Forelimb muscle (tissue), 1 donor: ENCODE results near the gene KTI12. TPM values are rescaled to one million over a fixed set of nuclear protein-coding genes. Genes with fewer than 3 reads are reported as not detected.

Experiments
- DNase-seq: peaks from one replicate; pipeline ENCODE4 v3.0.0-alpha.2; 2013; ENCODE audit warnings: low read depth
- polyA plus RNA-seq: library from polyadenylated mRNA; unstranded; fragments of 120-200 nt; gene quantifications from one replicate; pipeline ENCODE4 v1.2.1, GENCODE V29; 2013; ENCODE audit not compliant: insufficient read length

Gene KTI12
- polyA plus RNA-seq, 1 donor, result 2.8 TPM

GRCh38 chr1:51988254-51988653 is 45.4 kb downstream of the KTI12 start:
- no peak for DNase-seq

DNA sequence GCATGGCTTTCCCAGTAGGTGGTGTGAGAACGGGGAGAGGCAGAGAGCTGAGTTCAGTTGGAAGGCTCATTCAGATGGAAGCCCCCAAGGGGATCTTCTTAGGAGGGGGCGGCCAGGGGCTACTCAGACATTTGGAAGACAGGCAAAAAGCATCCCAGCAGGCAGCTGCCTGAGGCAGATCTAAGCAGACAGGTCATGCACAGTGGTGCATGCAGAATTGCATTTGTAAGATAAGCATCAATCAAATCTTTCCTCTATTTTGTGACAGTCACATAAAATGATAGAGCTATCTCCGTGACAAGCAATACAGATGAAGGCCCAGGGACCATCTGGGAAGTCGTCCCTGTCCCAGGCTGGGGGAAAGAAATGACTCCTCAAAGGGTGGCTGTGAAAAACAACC is 46.9 kb downstream of the KTI12 start:
- no peak for DNase-seq

GRCh38 chr1:51982161-51982560 is 51.4 kb downstream of the KTI12 start:
- no peak for DNase-seq

Other genes starting within 250 kb of the KTI12 start
- 137 TPM for gene NRDC, start 155.1 kb downstream of the KTI12 start, polyA plus RNA-seq
- gene RAB3B, start 43.1 kb downstream of the KTI12 start, polyA plus RNA-seq, result 0.15 TPM
- gene TXNDC12, start 21.4 kb upstream of the KTI12 start, polyA plus RNA-seq, result 35.5 TPM
- gene BTF3L4, start 22.5 kb upstream of the KTI12 start, polyA plus RNA-seq, result 72.2 TPM
- gene ZFYVE9, start 108.3 kb upstream of the KTI12 start, polyA plus RNA-seq, result 19.8 TPM